ENCODE measurements around the gene CLNK.

The CLNK gene

GRCh38 chr4:10495651-10496050 lies 188.9 kb downstream of the CLNK start:
- no peak for DNase-seq

- no peak for DNase-seq
These were observed 192.1 kb downstream of the CLNK start for GRCh38 chr4:10492464-10492863.

- DNase-seq: no peak
These were observed 193.2 kb downstream of the CLNK start for GRCh38 chr4:10491401-10491800.

GRCh38 chr4:10490996-10491395 lies 193.6 kb downstream of the CLNK start:
- no peak for DNase-seq

- DNase-seq: no peak
These were observed 201.7 kb downstream of the CLNK start for GRCh38 chr4:10482913-10483312.

GRCh38 chr4:10480616-10481015 lies 204.0 kb downstream of the CLNK start:
- DNase-seq: no peak

GRCh38 chr4:10478621-10479020 lies 205.9 kb downstream of the CLNK start:
- no peak for DNase-seq

GRCh38 chr4:10470505-10470904 lies 214.1 kb downstream of the CLNK start:
- DNase-seq: no peak

- DNase-seq: no peak
These were observed 218.4 kb downstream of the CLNK start for GRCh38 chr4:10466161-10466560.

GRCh38 chr4:10462876-10463275 lies 221.7 kb downstream of the CLNK start:
- DNase-seq: no peak

GRCh38 chr4:10461850-10462400 lies 222.6 kb downstream of the CLNK start:
- DNase-seq: no peak

GRCh38 chr4:10461091-10461849 lies 223.3 kb downstream of the CLNK start:
- peak; percentile 80 for DNase-seq

GRCh38 chr4:10460313-10461047 lies 224.1 kb downstream of the CLNK start:
- DNase-seq: no peak

GRCh38 chr4:10459305-10459704 lies 225.3 kb downstream of the CLNK start:
- no peak for DNase-seq

GRCh38 chr4:10458177-10458576 lies 226.4 kb downstream of the CLNK start:
- DNase-seq: no peak

- peak; percentile 83 for DNase-seq
These were observed 227.2 kb downstream of the CLNK start, which contains the start of gene ZNF518B for GRCh38 chr4:10457255-10457801. Gene ZNF518B (minus strand): TSS chr4:10457426. CDS start chr4:10446328, 11,098 bp downstream.

GRCh38 chr4:10456595-10457254 lies 227.8 kb downstream of the CLNK start:
- DNase-seq: peak; percentile 69

- DNase-seq: no peak
These were observed 228.3 kb downstream of the CLNK start for GRCh38 chr4:10456260-10456594.

- no peak for DNase-seq
These were observed 229.4 kb downstream of the CLNK start for GRCh38 chr4:10455133-10455532.

- DNase-seq: no peak
These were observed 229.8 kb downstream of the CLNK start for GRCh38 chr4:10454726-10455125.

GRCh38 chr4:10454121-10454520 lies 230.4 kb downstream of the CLNK start:
- no peak for DNase-seq

GRCh38 chr4:10448991-10449390 lies 235.6 kb downstream of the CLNK start:
- DNase-seq: no peak

- no peak for DNase-seq
These were observed 241.6 kb downstream of the CLNK start for GRCh38 chr4:10442976-10443375.

Measured in right hindlimb (tissue), 1 donor.